ENCODE measurements around the gene TMEM183A.

DNA sequence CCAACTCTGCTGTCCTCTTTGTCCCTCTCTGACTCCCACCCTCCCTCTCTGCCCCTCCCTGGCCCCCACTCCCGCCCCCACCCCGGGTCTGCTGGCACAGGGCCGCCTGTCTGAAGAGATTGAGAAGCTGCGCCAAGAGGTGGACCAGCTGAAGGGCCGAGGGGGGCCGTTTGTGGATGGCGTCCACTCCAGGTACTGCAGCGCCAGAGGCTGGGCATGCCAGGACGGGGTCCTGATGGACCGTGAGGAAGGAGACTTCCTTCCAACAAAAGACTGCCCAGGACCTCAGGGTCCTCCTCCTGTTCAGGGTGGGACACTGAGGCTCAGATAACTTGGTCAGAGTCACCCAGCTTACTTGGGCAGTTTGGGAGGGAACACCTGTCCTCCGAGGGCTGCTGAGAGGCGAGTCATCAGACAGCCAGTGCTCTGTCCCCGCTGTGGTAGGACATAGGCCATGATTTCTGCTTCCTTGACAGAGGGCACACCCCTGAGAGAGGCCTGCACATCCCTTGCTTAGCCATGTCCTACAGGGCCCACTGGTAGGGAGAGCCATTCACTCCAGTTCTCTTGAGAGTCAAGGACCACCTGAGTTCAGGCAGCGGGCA is 42.5 kb downstream of the TMEM183A start:
- no peak for TF ChIP-seq POLR2AphosphoS5 (IDR thresholded peaks at IDR 0.05)
- TF ChIP-seq, protein P1, sequence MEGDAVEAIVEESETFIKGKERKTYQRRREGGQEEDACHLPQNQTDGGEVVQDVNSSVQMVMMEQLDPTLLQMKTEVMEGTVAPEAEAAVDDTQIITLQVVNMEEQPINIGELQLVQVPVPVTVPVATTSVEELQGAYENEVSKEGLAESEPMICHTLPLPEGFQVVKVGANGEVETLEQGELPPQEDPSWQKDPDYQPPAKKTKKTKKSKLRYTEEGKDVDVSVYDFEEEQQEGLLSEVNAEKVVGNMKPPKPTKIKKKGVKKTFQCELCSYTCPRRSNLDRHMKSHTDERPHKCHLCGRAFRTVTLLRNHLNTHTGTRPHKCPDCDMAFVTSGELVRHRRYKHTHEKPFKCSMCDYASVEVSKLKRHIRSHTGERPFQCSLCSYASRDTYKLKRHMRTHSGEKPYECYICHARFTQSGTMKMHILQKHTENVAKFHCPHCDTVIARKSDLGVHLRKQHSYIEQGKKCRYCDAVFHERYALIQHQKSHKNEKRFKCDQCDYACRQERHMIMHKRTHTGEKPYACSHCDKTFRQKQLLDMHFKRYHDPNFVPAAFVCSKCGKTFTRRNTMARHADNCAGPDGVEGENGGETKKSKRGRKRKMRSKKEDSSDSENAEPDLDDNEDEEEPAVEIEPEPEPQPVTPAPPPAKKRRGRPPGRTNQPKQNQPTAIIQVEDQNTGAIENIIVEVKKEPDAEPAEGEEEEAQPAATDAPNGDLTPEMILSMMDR (IDR thresholded peaks at IDR 0.05): no peak

Data from prostate gland (tissue), 2 donors.